ENCODE results near the gene PNKD.

The PNKD gene

GRCh38 chr2:218273908-218274249 is 3.6 kb downstream of the PNKD start:
- no peak for TF ChIP-seq CTCF (conservative IDR thresholded peaks at IDR 0.05; ENCODE audit: low read length)
- no peak for DNase-seq (ENCODE audit: low read depth)
- no peak overlapping the region for H3K4me3 ChIP-seq (ENCODE audit: low read length)

- no peak overlapping the region for H3K4me3 ChIP-seq (ENCODE audit: low read length)
- TF ChIP-seq CTCF (conservative IDR thresholded peaks at IDR 0.05; ENCODE audit: low read length), result no peak
- no peak for DNase-seq (ENCODE audit: low read depth)
These were observed 4.3 kb downstream of the PNKD start for GRCh38 chr2:218274586-218274985.

GRCh38 chr2:218275371-218276072 is 5.2 kb downstream of the PNKD start:
- TF ChIP-seq CTCF (conservative IDR thresholded peaks at IDR 0.05; ENCODE audit: low read length), result no peak
- DNase-seq (ENCODE audit: low read depth), result no peak
- H3K4me3 ChIP-seq (ENCODE audit: low read length), result no peak overlapping the region

- no peak overlapping the region for H3K4me3 ChIP-seq (ENCODE audit: low read length)
- TF ChIP-seq CTCF (conservative IDR thresholded peaks at IDR 0.05; ENCODE audit: low read length), result no peak
- no peak for DNase-seq (ENCODE audit: low read depth)
These were observed 6.9 kb downstream of the PNKD start for GRCh38 chr2:218276986-218277755.

- TF ChIP-seq CTCF (conservative IDR thresholded peaks at IDR 0.05; ENCODE audit: low read length), result no peak
- no peak overlapping the region for H3K4me3 ChIP-seq (ENCODE audit: low read length)
- DNase-seq (ENCODE audit: low read depth), result no peak
These were observed 7.6 kb downstream of the PNKD start for GRCh38 chr2:218277921-218278320.

- TF ChIP-seq CTCF (conservative IDR thresholded peaks at IDR 0.05; ENCODE audit: low read length), result no peak
- no peak overlapping the region for H3K4me3 ChIP-seq (ENCODE audit: low read length)
- DNase-seq (ENCODE audit: low read depth), result no peak
These were observed 8.4 kb downstream of the PNKD start for GRCh38 chr2:218278531-218279360.

All from AG10803 (cell line).